ENCODE data around the gene MAPRE2.

The MAPRE2 gene

GRCh38 chr18:35040988-35041814, at the start of gene MAPRE2:
TSS of gene MAPRE2 (plus strand) at chr18:35041413. CDS start at chr18:35041540, 127 bp downstream.
- no peaks in the 10 kb centered on the region for H3K36me3 ChIP-seq (ENCODE audit: insufficient read depth, low read length)
- H3K9ac ChIP-seq (ENCODE audit: low read depth, low read length): peak within 1 kb of the TSS; percentile 84
- no peaks in the 10 kb centered on the region for H3K9me3 ChIP-seq (ENCODE audit: control insufficient read depth, insufficient read depth, low read length)
- peaks cover 23% of the 10 kb centered on the region for H3K4me1 ChIP-seq (ENCODE audit: insufficient read depth, low read length)

DNA sequence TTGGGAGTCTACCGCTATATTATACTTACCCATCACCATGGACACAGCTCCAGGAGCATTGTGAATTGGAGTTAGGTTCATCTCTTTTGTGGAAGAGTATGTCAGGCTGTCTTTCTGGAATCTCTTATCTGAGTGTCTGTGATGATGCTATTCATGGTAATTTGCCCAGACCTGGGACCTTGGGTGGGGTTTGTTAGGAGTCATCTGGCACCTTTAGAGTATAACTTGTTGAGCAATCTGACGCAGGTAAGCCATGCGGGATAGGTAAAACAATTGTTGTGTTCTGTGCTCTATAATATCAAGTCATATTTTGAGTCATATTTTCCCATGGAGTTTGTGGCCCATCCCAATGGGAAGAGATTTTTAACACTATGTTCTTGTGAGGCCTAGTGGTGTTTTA, 49.7 kb upstream of the MAPRE2 start:
- H3K36me3 ChIP-seq (ENCODE audit: insufficient read depth, low read length): no peaks in the 10 kb centered on the region
- no peak overlapping the region for H3K9ac ChIP-seq (ENCODE audit: low read depth, low read length)
- H3K9me3 ChIP-seq (ENCODE audit: control insufficient read depth, insufficient read depth, low read length): 0 out of 2 replicates have a peak, but pooled peaks cover 7% of the 10 kb centered on the region
- H3K4me1 ChIP-seq (ENCODE audit: insufficient read depth, low read length): no peaks in the 10 kb centered on the region

DNA sequence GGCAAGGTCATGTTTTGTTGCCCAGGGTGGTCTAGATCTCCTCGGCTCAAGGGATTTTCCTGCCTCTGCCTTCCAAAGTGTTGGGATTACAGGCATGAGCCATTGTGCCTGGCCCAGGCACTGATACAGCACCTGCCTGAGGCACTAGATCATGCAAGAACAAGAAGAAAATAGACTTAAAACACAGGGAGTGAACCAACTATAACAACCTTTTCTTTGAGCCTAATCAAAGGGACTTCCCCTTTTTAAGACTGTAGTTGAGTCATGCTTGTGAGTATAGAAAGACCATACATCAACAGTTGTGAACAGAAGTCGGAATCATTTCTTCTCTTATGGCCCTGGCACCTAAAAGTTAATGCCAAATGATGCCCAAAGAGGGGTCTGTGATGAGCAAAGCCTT, 47.9 kb upstream of the MAPRE2 start:
- Histone ChIP-seq H3K9ac (ENCODE audit: low read depth, low read length) (no peak overlapping the region), H3K4me1 (ENCODE audit: insufficient read depth, low read length) (no peaks in the 10 kb centered on the region), H3K9me3 (ENCODE audit: control insufficient read depth, insufficient read depth, low read length) (0 out of 2 replicates have a peak, but pooled peaks cover 7% of the 10 kb centered on the region), H3K36me3 (ENCODE audit: insufficient read depth, low read length) (no peaks in the 10 kb centered on the region)

- H3K9ac ChIP-seq (ENCODE audit: low read depth, low read length): no peak overlapping the region
- no peaks in the 10 kb centered on the region for H3K4me1 ChIP-seq (ENCODE audit: insufficient read depth, low read length)
- H3K36me3 ChIP-seq (ENCODE audit: insufficient read depth, low read length): no peaks in the 10 kb centered on the region
- H3K9me3 ChIP-seq (ENCODE audit: control insufficient read depth, insufficient read depth, low read length): 0 out of 2 replicates have a peak, but pooled peaks cover 7% of the 10 kb centered on the region
Measured at GRCh38 chr18:34995746-34996145, 45.5 kb upstream of the MAPRE2 start.

- H3K9me3 ChIP-seq (ENCODE audit: control insufficient read depth, insufficient read depth, low read length): 0 out of 2 replicates have a peak, but pooled peaks cover 7% of the 10 kb centered on the region
- no peaks in the 10 kb centered on the region for H3K36me3 ChIP-seq (ENCODE audit: insufficient read depth, low read length)
- no peaks in the 10 kb centered on the region for H3K4me1 ChIP-seq (ENCODE audit: insufficient read depth, low read length)
- H3K9ac ChIP-seq (ENCODE audit: low read depth, low read length): no peak overlapping the region
Measured at GRCh38 chr18:34998661-34999060, 42.6 kb upstream of the MAPRE2 start.

- H3K36me3 ChIP-seq (ENCODE audit: insufficient read depth, low read length): no peaks in the 10 kb centered on the region
Measured at GRCh38 chr18:34999756-35000289, 41.4 kb upstream of the MAPRE2 start.

GRCh38 chr18:35000457-35000856, 40.8 kb upstream of the MAPRE2 start:
- no peak overlapping the region for H3K9ac ChIP-seq (ENCODE audit: low read depth, low read length)
- H3K4me1 ChIP-seq (ENCODE audit: insufficient read depth, low read length): no peaks in the 10 kb centered on the region
- no peaks in the 10 kb centered on the region for H3K36me3 ChIP-seq (ENCODE audit: insufficient read depth, low read length)
- H3K9me3 ChIP-seq (ENCODE audit: control insufficient read depth, insufficient read depth, low read length): 0 out of 2 replicates have a peak, but pooled peaks cover 7% of the 10 kb centered on the region

More at GRCh38 chr18:34999756-35000289, 41.4 kb upstream of the MAPRE2 start:
- Histone ChIP-seq H3K4me1 (ENCODE audit: insufficient read depth, low read length) (no peaks in the 10 kb centered on the region), H3K9ac (ENCODE audit: low read depth, low read length) (no peak overlapping the region), H3K9me3 (ENCODE audit: control insufficient read depth, insufficient read depth, low read length) (0 out of 2 replicates have a peak, but pooled peaks cover 7% of the 10 kb centered on the region)

DNA sequence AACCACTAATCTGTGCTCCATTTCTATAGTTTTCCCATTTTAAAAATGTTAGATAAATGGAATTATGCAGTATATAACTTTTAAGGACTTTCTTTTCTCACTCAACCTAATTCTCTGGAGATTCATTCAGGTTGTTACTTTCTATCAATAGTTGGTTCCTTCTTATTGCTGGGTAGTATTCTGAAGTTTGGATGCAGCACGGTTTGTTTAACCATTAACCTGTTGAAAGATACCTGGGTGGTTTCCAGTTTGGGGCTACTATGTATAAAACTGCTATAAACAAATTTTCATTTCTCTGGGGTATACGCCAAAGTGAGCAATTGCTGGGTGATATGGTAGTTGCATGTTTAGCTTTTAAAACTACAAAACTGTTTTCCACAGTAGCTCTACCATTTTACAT, 39.1 kb upstream of the MAPRE2 start:
- no peaks in the 10 kb centered on the region for H3K9me3 ChIP-seq (ENCODE audit: control insufficient read depth, insufficient read depth, low read length)
- no peak overlapping the region for H3K9ac ChIP-seq (ENCODE audit: low read depth, low read length)
- H3K4me1 ChIP-seq (ENCODE audit: insufficient read depth, low read length): no peaks in the 10 kb centered on the region
- H3K36me3 ChIP-seq (ENCODE audit: insufficient read depth, low read length): no peaks in the 10 kb centered on the region

DNA sequence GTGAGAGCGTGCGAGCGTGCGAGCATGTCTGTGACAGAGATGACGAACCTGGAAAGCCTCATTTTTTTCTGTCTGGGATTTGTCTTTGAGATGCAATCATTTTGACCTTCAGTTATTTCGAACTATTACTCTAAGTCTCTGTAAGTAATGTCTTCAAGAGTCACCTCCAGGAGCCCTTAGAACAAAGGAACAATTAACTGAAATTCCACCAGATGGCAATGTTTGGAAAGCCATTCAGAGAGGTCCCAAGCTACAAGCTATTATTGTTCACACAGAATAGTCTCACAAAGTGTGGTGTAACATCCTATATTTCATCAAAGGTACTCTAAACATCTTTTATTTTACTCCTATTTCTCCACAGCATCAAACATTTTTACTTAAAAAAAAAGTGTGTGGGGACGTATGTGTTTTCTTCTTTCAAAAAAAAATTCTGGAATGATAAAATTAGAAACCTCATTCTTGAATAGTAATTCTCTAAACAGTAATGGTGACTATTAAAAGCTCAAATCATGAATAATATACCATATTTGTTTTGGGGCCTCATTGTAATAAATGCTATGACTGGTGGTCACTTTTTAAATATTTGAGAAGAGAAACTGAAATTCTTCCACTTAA, 35.1 kb upstream of the MAPRE2 start:
- H3K36me3 ChIP-seq (ENCODE audit: insufficient read depth, low read length): no peaks in the 10 kb centered on the region
- no peaks in the 10 kb centered on the region for H3K9me3 ChIP-seq (ENCODE audit: control insufficient read depth, insufficient read depth, low read length)
- H3K4me1 ChIP-seq (ENCODE audit: insufficient read depth, low read length): no peaks in the 10 kb centered on the region
- no peak overlapping the region for H3K9ac ChIP-seq (ENCODE audit: low read depth, low read length)

GRCh38 chr18:35010156-35010555, 31.1 kb upstream of the MAPRE2 start:
- Histone ChIP-seq H3K9me3 (ENCODE audit: control insufficient read depth, insufficient read depth, low read length) (no peaks in the 10 kb centered on the region), H3K9ac (ENCODE audit: low read depth, low read length) (no peak overlapping the region), H3K36me3 (ENCODE audit: insufficient read depth, low read length) (no peaks in the 10 kb centered on the region), H3K4me1 (ENCODE audit: insufficient read depth, low read length) (no peaks in the 10 kb centered on the region)

GRCh38 chr18:35010993-35011392, 30.2 kb upstream of the MAPRE2 start:
- Histone ChIP-seq H3K9me3 (ENCODE audit: control insufficient read depth, insufficient read depth, low read length) (no peaks in the 10 kb centered on the region), H3K36me3 (ENCODE audit: insufficient read depth, low read length) (no peaks in the 10 kb centered on the region), H3K4me1 (ENCODE audit: insufficient read depth, low read length) (no peaks in the 10 kb centered on the region), H3K9ac (ENCODE audit: low read depth, low read length) (no peak overlapping the region)

GRCh38 chr18:35019933-35020332, 21.3 kb upstream of the MAPRE2 start:
- Histone ChIP-seq H3K4me1 (ENCODE audit: insufficient read depth, low read length) (no peaks in the 10 kb centered on the region), H3K9ac (ENCODE audit: low read depth, low read length) (no peak overlapping the region), H3K36me3 (ENCODE audit: insufficient read depth, low read length) (no peaks in the 10 kb centered on the region), H3K9me3 (ENCODE audit: control insufficient read depth, insufficient read depth, low read length) (no peaks in the 10 kb centered on the region)

DNA sequence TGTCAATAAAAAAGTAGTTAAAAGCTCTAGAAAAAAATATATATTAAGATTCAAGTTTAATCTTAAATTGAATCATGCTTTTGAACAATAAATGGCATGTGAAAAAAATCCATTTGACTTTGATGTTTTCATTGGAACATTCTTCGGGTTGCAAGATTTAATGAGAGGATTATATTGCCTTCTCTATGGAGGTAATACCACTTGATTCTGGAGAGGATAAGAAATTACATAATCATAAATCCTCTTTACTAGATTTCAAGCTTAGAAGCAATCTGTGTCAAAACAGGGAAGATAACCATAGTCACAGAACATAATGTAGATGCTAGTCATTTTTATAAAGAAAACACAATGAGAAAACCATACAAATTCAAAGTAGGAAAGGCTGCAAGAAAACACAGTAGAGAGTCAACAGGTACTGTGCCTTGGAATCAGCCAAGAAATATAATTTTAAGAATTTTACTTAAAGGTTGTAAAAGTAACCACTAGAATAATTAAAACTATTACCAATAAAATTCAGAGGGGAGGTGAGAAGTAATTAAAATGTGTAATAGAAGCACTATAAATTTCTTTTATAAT, 18.7 kb upstream of the MAPRE2 start:
- Histone ChIP-seq H3K4me1 (ENCODE audit: insufficient read depth, low read length) (peaks cover 6% of the 10 kb centered on the region; the same call in 1 of the 2 replicates), H3K9ac (ENCODE audit: low read depth, low read length) (no peak overlapping the region), H3K9me3 (ENCODE audit: control insufficient read depth, insufficient read depth, low read length) (no peaks in the 10 kb centered on the region), H3K36me3 (ENCODE audit: insufficient read depth, low read length) (no peaks in the 10 kb centered on the region)

- H3K9me3 ChIP-seq (ENCODE audit: control insufficient read depth, insufficient read depth, low read length): no peaks in the 10 kb centered on the region
- H3K4me1 ChIP-seq (ENCODE audit: insufficient read depth, low read length): peaks cover 6% of the 10 kb centered on the region; the same call in 1 of the 2 replicates
- no peaks in the 10 kb centered on the region for H3K36me3 ChIP-seq (ENCODE audit: insufficient read depth, low read length)
- no peak overlapping the region for H3K9ac ChIP-seq (ENCODE audit: low read depth, low read length)
Measured at GRCh38 chr18:35024196-35024595, 17.0 kb upstream of the MAPRE2 start.

Measured in ES-I3 (cell line).